SK-N-SH (cell line): Measurements from ENCODE around the gene FAM3C.

Source experiments
- CHD2 ChIP-seq: fragments of 150-350 bp; IDR thresholded peaks from 2 replicates; pipeline ENCODE4 v1.6.1; 2018; ENCODE audit warnings: low read length; ENCODE audit not compliant: partially characterized antibody
- EP300 ChIP-seq, 2 experiments: IDR thresholded peaks; 2 replicates each; pipeline versions ENCODE4 v1.4.0 to v1.6.1; 2012; ENCODE audit warnings: borderline replicate concordance in 1 of 2, low read depth in 1 of 2, low read length in 1 of 2
- EZH2phosphoT487 ChIP-seq: fragments of 200-600 bp; sonication (generic); IDR thresholded peaks from 2 replicates; pipeline ENCODE4 v1.6.1; 2017; ENCODE audit warnings: low read depth, mixed run types, mild to moderate bottlenecking, antibody characterized with exemption, moderate library complexity, borderline replicate concordance
- FOXM1 ChIP-seq: IDR thresholded peaks from 2 replicates; pipeline ENCODE4 v1.4.0; 2012; ENCODE audit warnings: low read depth, mild to moderate bottlenecking
- MXI1 ChIP-seq: IDR thresholded peaks from 2 replicates; pipeline ENCODE4 v1.6.1; 2012; ENCODE audit warnings: mild to moderate bottlenecking, low read depth, low read length, improper control_type of control experiment
- POLR2AphosphoS5 ChIP-seq: IDR thresholded peaks from 2 replicates; pipeline ENCODE4 v1.6.1; 2012; ENCODE audit warnings: low read depth, low read length
- RCOR1 ChIP-seq: fragments of 150-350 bp; IDR thresholded peaks from 2 replicates; pipeline ENCODE4 v1.6.1; 2017; ENCODE audit warnings: antibody characterized with exemption, low read length
- RFX5 ChIP-seq: IDR thresholded peaks from 2 replicates; pipeline ENCODE4 v1.6.1; 2012; ENCODE audit warnings: mild to moderate bottlenecking, improper control_type of control experiment, low read length
- SMC3 ChIP-seq: IDR thresholded peaks from 2 replicates; pipeline ENCODE4 v1.6.1; 2012; ENCODE audit warnings: low read depth, low read length, improper control_type of control experiment
- TAF1 ChIP-seq: IDR thresholded peaks from 2 replicates; pipeline ENCODE4 v1.6.1; 2012; ENCODE audit warnings: low read depth, mild to moderate bottlenecking, low read length, moderate library complexity, borderline replicate concordance
- YY1 ChIP-seq: IDR thresholded peaks from 2 replicates; pipeline ENCODE4 v1.4.0; 2012; ENCODE audit warnings: low read depth, mild to moderate bottlenecking
- TF ChIP-seq, protein P1 (sequence below): IDR thresholded peaks from 2 replicates; pipeline ENCODE4 v1.4.0; 2012; ENCODE audit warnings: low read depth, borderline replicate concordance
- TF ChIP-seq, protein P2 (sequence below): fragments of 200-600 bp; sonication (generic); IDR thresholded peaks from 2 replicates; pipeline ENCODE4 v1.6.1; 2017; ENCODE audit warnings: antibody characterized with exemption, mild to moderate bottlenecking, moderate library complexity
- TF ChIP-seq, protein P3 (sequence below): IDR thresholded peaks from 2 replicates; pipeline ENCODE4 v1.4.0; 2012; ENCODE audit warnings: low read depth

DNA sequence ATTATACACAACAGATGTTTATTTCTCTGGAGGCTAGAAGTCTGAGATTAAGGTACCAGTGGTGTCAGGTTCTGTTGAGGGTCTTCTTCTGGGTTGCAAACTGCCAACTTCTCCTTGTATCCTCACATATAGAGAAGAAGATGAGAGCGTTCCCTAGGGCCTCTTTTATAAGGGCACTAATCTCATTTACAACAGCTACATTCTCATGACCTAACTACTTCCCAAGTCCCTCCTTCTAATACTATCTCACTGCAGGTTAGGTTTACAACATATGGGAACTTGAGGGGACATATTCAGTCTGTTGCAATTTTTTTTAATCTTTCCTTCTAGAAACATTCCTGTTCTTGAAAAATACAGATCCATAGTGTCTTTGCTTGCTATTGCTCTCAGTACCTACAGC is 18.3 kb upstream of the FAM3C start:
- TF ChIP-seq, protein P1, sequence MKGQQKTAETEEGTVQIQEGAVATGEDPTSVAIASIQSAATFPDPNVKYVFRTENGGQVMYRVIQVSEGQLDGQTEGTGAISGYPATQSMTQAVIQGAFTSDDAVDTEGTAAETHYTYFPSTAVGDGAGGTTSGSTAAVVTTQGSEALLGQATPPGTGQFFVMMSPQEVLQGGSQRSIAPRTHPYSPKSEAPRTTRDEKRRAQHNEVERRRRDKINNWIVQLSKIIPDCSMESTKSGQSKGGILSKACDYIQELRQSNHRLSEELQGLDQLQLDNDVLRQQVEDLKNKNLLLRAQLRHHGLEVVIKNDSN = no peak
- TF ChIP-seq RFX5 = no peak
- TF ChIP-seq, protein P2, sequence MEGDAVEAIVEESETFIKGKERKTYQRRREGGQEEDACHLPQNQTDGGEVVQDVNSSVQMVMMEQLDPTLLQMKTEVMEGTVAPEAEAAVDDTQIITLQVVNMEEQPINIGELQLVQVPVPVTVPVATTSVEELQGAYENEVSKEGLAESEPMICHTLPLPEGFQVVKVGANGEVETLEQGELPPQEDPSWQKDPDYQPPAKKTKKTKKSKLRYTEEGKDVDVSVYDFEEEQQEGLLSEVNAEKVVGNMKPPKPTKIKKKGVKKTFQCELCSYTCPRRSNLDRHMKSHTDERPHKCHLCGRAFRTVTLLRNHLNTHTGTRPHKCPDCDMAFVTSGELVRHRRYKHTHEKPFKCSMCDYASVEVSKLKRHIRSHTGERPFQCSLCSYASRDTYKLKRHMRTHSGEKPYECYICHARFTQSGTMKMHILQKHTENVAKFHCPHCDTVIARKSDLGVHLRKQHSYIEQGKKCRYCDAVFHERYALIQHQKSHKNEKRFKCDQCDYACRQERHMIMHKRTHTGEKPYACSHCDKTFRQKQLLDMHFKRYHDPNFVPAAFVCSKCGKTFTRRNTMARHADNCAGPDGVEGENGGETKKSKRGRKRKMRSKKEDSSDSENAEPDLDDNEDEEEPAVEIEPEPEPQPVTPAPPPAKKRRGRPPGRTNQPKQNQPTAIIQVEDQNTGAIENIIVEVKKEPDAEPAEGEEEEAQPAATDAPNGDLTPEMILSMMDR = no peak
- no peak for TF ChIP-seq CHD2
- no peak for TF ChIP-seq POLR2AphosphoS5
- TF ChIP-seq MXI1 = no peak
- TF ChIP-seq RCOR1 = no peak
- TF ChIP-seq YY1 = no peak
- no peak for TF ChIP-seq EP300 (IDR thresholded peaks at IDR 0.05; ENCODE audit: borderline replicate concordance in 1 of 2, low read depth in 1 of 2, low read length in 1 of 2)
- TF ChIP-seq TAF1 = no peak
- TF ChIP-seq, protein P3, sequence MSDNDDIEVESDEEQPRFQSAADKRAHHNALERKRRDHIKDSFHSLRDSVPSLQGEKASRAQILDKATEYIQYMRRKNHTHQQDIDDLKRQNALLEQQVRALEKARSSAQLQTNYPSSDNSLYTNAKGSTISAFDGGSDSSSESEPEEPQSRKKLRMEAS = no peak
- TF ChIP-seq FOXM1 = no peak
- TF ChIP-seq SMC3 = no peak
- TF ChIP-seq EZH2phosphoT487 = no peak
